NOMO-1 (cell line): ENCODE data around the gene UCMA.
"Not testable (repeated sequence)": the region's sequence is repeated elsewhere in the genome, so short reads cannot be mapped to it uniquely, and the experiment has no call there.

Experiments used
- DNase-seq, 2 experiments: peaks; one replicate each; lab custom pipeline; 2025; ENCODE audit not compliant: unreplicated experiment in 2 of 2; lab: John Stamatoyannopoulos, UW

UCMA gene

GRCh38 chr10:13234736-13235135 is 562 bp upstream of the UCMA start:
- DNase-seq = not testable (repeated sequence)

- no peak for DNase-seq
Observed at GRCh38 chr10:13233358-13233757, 816 bp downstream of the UCMA start.

GRCh38 chr10:13231808-13232207 is 2.4 kb downstream of the UCMA start:
- DNase-seq = no peak

- DNase-seq = no peak
Observed at GRCh38 chr10:13231190-13231589, 3.0 kb downstream of the UCMA start.

- DNase-seq = no peak
Observed at GRCh38 chr10:13227031-13227430, 7.1 kb downstream of the UCMA start.

- no peak for DNase-seq
Observed at GRCh38 chr10:13225601-13226000, 8.6 kb downstream of the UCMA start.

- no peak for DNase-seq
Observed at GRCh38 chr10:13224210-13224995, 9.8 kb downstream of the UCMA start.

GRCh38 chr10:13223241-13223640 is 10.9 kb downstream of the UCMA start:
- DNase-seq = no peak

- DNase-seq = no peak
Observed at GRCh38 chr10:13222566-13222965, 11.6 kb downstream of the UCMA start.

- DNase-seq = no peak
Observed at GRCh38 chr10:13222151-13222550, 12.0 kb downstream of the UCMA start.

GRCh38 chr10:13221572-13221971 is 12.6 kb downstream of the UCMA start:
- no peak for DNase-seq

- no peak for DNase-seq
Observed at GRCh38 chr10:13219685-13220670, 14.2 kb downstream of the UCMA start.

- DNase-seq = no peak
Observed at GRCh38 chr10:13218878-13219277, 15.3 kb downstream of the UCMA start.

- DNase-seq = no peak
Observed at GRCh38 chr10:13213163-13213562, 21.0 kb downstream of the UCMA start.

- DNase-seq = no peak
Observed at GRCh38 chr10:13206546-13207443, 27.4 kb downstream of the UCMA start.

- DNase-seq = no peak
Observed at GRCh38 chr10:13206091-13206490, 28.1 kb downstream of the UCMA start.

GRCh38 chr10:13201132-13201531 is 33.0 kb downstream of the UCMA start:
- no peak for DNase-seq

- DNase-seq = no peak
Observed at GRCh38 chr10:13195016-13195415, 39.2 kb downstream of the UCMA start.

- DNase-seq = no peak
Observed at GRCh38 chr10:13193637-13194036, 40.5 kb downstream of the UCMA start.

- DNase-seq = no peak
Observed at GRCh38 chr10:13191362-13191761, 42.8 kb downstream of the UCMA start.

GRCh38 chr10:13190816-13191215 is 43.4 kb downstream of the UCMA start:
- DNase-seq = no peak
